Keratinocyte (primary cell): ENCODE results near the gene NDOR1.

Experiments used
- EZH2 ChIP-seq: IDR thresholded peaks from one replicate; pipeline ENCODE4 v1.6.1; 2012; ENCODE audit warnings: inconsistent platforms, mild to moderate bottlenecking, low read length, moderate library complexity
- TF ChIP-seq, protein P1 (sequence below), 3 experiments: IDR thresholded peaks in 1 of 3; conservative IDR thresholded peaks in 1 of 3; optimal IDR thresholded peaks in 1 of 3; 2 replicates in 2 of 3; 3 replicates in 1 of 3; pipeline versions ENCODE3 to v1.5.1; 2011; ENCODE audit warnings: low read length in 3 of 3, mild to moderate bottlenecking in 3 of 3, moderate library complexity in 2 of 3, control low read depth in 1 of 3, inconsistent platforms in 1 of 3; ENCODE audit not compliant: insufficient read depth in 2 of 3; ENCODE audit errors: extremely low read depth in 1 of 3

GRCh38 chr9:137231372-137232039, 26.0 kb downstream of the NDOR1 start:
- TF ChIP-seq, protein P1, sequence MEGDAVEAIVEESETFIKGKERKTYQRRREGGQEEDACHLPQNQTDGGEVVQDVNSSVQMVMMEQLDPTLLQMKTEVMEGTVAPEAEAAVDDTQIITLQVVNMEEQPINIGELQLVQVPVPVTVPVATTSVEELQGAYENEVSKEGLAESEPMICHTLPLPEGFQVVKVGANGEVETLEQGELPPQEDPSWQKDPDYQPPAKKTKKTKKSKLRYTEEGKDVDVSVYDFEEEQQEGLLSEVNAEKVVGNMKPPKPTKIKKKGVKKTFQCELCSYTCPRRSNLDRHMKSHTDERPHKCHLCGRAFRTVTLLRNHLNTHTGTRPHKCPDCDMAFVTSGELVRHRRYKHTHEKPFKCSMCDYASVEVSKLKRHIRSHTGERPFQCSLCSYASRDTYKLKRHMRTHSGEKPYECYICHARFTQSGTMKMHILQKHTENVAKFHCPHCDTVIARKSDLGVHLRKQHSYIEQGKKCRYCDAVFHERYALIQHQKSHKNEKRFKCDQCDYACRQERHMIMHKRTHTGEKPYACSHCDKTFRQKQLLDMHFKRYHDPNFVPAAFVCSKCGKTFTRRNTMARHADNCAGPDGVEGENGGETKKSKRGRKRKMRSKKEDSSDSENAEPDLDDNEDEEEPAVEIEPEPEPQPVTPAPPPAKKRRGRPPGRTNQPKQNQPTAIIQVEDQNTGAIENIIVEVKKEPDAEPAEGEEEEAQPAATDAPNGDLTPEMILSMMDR (optimal IDR thresholded peaks at IDR 0.05 in 1 of 3, IDR thresholded peaks at IDR 0.05 in 1 of 3, conservative IDR thresholded peaks at IDR 0.05 in 1 of 3; ENCODE audit: extremely low read depth in 1 of 3, insufficient read depth in 2 of 3, low read length in 3 of 3) = no peak
- TF ChIP-seq EZH2 = no peak
